Sigmoid colon (tissue), 4 donors: ENCODE measurements around the gene PTPN1.
"Not testable (repeated sequence)": the region's sequence is repeated elsewhere in the genome, so short reads cannot be mapped to it uniquely, and the experiment has no call there.

Experiments used
- EP300 ChIP-seq, 4 donors: sonication (generic); formaldehyde crosslinking; IDR thresholded peaks; one replicate each; pipeline ENCODE4 v1.6.1; 2017; ENCODE audit warnings: antibody characterized with exemption in 4 of 4
- POLR2A ChIP-seq, 2 donors: fragments of 450-650 bp; IDR thresholded peaks; one replicate each; pipeline ENCODE4 v1.6.1; 2016; ENCODE audit warnings: antibody characterized with exemption in 2 of 2, mild to moderate bottlenecking in 2 of 2, moderate library complexity in 2 of 2
- POLR2AphosphoS5 ChIP-seq, 4 donors: sonication (generic); formaldehyde crosslinking; IDR thresholded peaks; one replicate each; pipeline ENCODE4 v1.6.1; 2017; ENCODE audit warnings: antibody characterized with exemption in 4 of 4
- TF ChIP-seq, protein P1 (sequence below), 4 experiments: fragments of 450-650 bp in 3 of 4; fragments of 200-600 bp in 1 of 4; IDR thresholded peaks; one replicate each; pipeline ENCODE4 v1.5.1; 2016 to 2019; ENCODE audit warnings: antibody characterized with exemption in 4 of 4, mild to moderate bottlenecking in 3 of 4, moderate library complexity in 2 of 4

GRCh38 chr20:50569487-50569863 lies 59.3 kb downstream of the PTPN1 start:
- TF ChIP-seq, protein P1, sequence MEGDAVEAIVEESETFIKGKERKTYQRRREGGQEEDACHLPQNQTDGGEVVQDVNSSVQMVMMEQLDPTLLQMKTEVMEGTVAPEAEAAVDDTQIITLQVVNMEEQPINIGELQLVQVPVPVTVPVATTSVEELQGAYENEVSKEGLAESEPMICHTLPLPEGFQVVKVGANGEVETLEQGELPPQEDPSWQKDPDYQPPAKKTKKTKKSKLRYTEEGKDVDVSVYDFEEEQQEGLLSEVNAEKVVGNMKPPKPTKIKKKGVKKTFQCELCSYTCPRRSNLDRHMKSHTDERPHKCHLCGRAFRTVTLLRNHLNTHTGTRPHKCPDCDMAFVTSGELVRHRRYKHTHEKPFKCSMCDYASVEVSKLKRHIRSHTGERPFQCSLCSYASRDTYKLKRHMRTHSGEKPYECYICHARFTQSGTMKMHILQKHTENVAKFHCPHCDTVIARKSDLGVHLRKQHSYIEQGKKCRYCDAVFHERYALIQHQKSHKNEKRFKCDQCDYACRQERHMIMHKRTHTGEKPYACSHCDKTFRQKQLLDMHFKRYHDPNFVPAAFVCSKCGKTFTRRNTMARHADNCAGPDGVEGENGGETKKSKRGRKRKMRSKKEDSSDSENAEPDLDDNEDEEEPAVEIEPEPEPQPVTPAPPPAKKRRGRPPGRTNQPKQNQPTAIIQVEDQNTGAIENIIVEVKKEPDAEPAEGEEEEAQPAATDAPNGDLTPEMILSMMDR (IDR thresholded peaks at IDR 0.05), result not testable (repeated sequence)
- TF ChIP-seq POLR2A, POLR2AphosphoS5, EP300 (IDR thresholded peaks at IDR 0.05): not testable (repeated sequence)
